HCT116 (cell line): ENCODE measurements around the gene GPR63. TPM values are rescaled to one million over a fixed set of nuclear protein-coding genes. Genes with fewer than 3 reads are reported as not detected.

Experiments
- ATAC-seq: fragments of 200-7000 bp; cut with Tn5 transposase; 2 replicates; pipeline ENCODE4 v1.9.1; 2020; ENCODE audit warnings: mild to moderate bottlenecking, moderate library complexity
- BruUV-seq: library from RNA; stranded (reverse); fragments of 400-500 nt; replicated peaks from 2 replicates; lab custom pipeline; 2021; lab: Mats Ljungman, UMichigan
- CTCF ChIA-PET: fragments of 300-600 bp; sonication (Branson Sonifier 250); formaldehyde crosslinking; loops from one replicate; lab custom pipeline; 2021; ENCODE audit warnings: antibody characterized with exemption; lab: Charles Lee
- POLR2A ChIA-PET: fragments of 300-600, 350-600 bp; sonication (Branson Sonifier 250); formaldehyde crosslinking; loops from one replicate; lab custom pipeline; 2021; ENCODE audit warnings: antibody characterized with exemption; lab: Charles Lee
- RAD21 ChIA-PET, 2 experiments: fragments of 300-600 bp; sonication (Branson Sonifier 250); formaldehyde crosslinking; loops; one replicate each; lab custom pipeline; 2023; ENCODE audit warnings: low total read pairs in 2 of 2; ENCODE audit not compliant: uncharacterized antibody in 2 of 2, unreplicated experiment in 2 of 2, low non-redundant PET in 1 of 2; lab: Charles Lee
- DNase-seq: peaks from one replicate; pipeline ENCODE4 v3.0.0-alpha.2; 2010; ENCODE audit warnings: low read depth, low spot score
- H2AFZ ChIP-seq: fragments of 200-600 bp; shearing (Covaris generic), sonication (generic); 2 replicates; pipeline ENCODE4 v1.6.1; 2017; ENCODE audit warnings: low read depth, mixed run types, mixed read lengths, antibody characterized with exemption, low read length; ENCODE audit not compliant: poor library complexity, severe bottlenecking
- H3K27ac ChIP-seq: 2 replicates; pipeline ENCODE4 v1.5.1; 2012; ENCODE audit warnings: low read depth, low read length
- H3K27me3 ChIP-seq: fragments of 200-600 bp; sonication (generic); 2 replicates; pipeline ENCODE4 v1.6.1; 2016; ENCODE audit warnings: mixed run types, low read length, mixed read lengths; ENCODE audit not compliant: insufficient read depth
- H3K36me3 ChIP-seq, 2 experiments: fragments of 200-500 bp in 1 of 2; fragments of 200-600 bp in 1 of 2; sonication (Bioruptor generic) in 1 of 2; sonication (generic) in 1 of 2; 2 replicates each; pipeline versions ENCODE4 v1.5.1 to v1.6.1; 2014 to 2016; ENCODE audit warnings: low read length in 2 of 2, inconsistent platforms in 1 of 2, mixed read lengths in 1 of 2, mixed run types in 1 of 2; ENCODE audit not compliant: insufficient read depth in 2 of 2, control insufficient read depth in 1 of 2
- H3K4me1 ChIP-seq, 2 experiments: fragments of 200-600 bp in 1 of 2; sonication (generic) in 1 of 2; 2 replicates each; pipeline versions ENCODE4 v1.5.1 to v1.6.1; 2012 to 2017; ENCODE audit warnings: low read length in 2 of 2, inconsistent platforms in 1 of 2, mild to moderate bottlenecking in 1 of 2, mixed read lengths in 1 of 2, mixed run types in 1 of 2, moderate library complexity in 1 of 2; ENCODE audit not compliant: insufficient read depth in 2 of 2, control insufficient read depth in 1 of 2
- H3K4me2 ChIP-seq: fragments of 200-600 bp; sonication (generic); 2 replicates; pipeline ENCODE4 v1.6.1; 2017; ENCODE audit warnings: mixed run types, low read length, mixed read lengths
- H3K4me3 ChIP-seq, 2 experiments: fragments of 200-600 bp in 1 of 2; sonication (generic) in 1 of 2; replicated peaks in 1 of 2; 2 replicates each; pipeline ENCODE4 v1.5.1; 2011 to 2016; ENCODE audit warnings: low read length in 2 of 2, control low read depth in 1 of 2, low read depth in 1 of 2, mild to moderate bottlenecking in 1 of 2, mixed read lengths in 1 of 2, mixed run types in 1 of 2
- H3K79me2 ChIP-seq: fragments of 200-600 bp; sonication (generic); 2 replicates; pipeline ENCODE4 v1.6.1; 2017; ENCODE audit warnings: mild to moderate bottlenecking, mixed run types, low read length, moderate library complexity, mixed read lengths; ENCODE audit not compliant: insufficient read depth
- H3K9ac ChIP-seq: fragments of 200-600 bp; sonication (generic); 2 replicates; pipeline ENCODE4 v1.6.1; 2016; ENCODE audit warnings: low read length, mixed read lengths
- H3K9me2 ChIP-seq: fragments of 200-600 bp; sonication (generic), shearing (Covaris generic); 2 replicates; pipeline ENCODE4 v1.6.1; 2017; ENCODE audit warnings: mixed run types, mild to moderate bottlenecking, moderate library complexity; ENCODE audit not compliant: insufficient read depth
- H3K9me3 ChIP-seq, 2 experiments: fragments of 200-500 bp in 1 of 2; fragments of 200-600 bp in 1 of 2; sonication (Bioruptor generic) in 1 of 2; sonication (generic) in 1 of 2; 2 replicates each; pipeline ENCODE4 v1.6.1; 2014 to 2017; ENCODE audit warnings: low read length in 2 of 2, mixed read lengths in 2 of 2, inconsistent platforms in 1 of 2, low read depth in 1 of 2, mild to moderate bottlenecking in 1 of 2, mixed run types in 1 of 2, moderate library complexity in 1 of 2; ENCODE audit not compliant: control insufficient read depth in 1 of 2, insufficient read depth in 1 of 2
- H4K20me1 ChIP-seq: fragments of 200-600 bp; sonication (generic), shearing (Covaris generic); 2 replicates; pipeline ENCODE4 v1.6.1; 2017; ENCODE audit warnings: mixed run types, mild to moderate bottlenecking, moderate library complexity; ENCODE audit not compliant: insufficient read depth
- ATF3 ChIP-seq: IDR thresholded peaks from 2 replicates; pipeline ENCODE4 v1.6.1; 2012
- CBX3 ChIP-seq: IDR thresholded peaks from 2 replicates; pipeline ENCODE4 v1.6.1; 2012; ENCODE audit warnings: low read depth
- CEBPB ChIP-seq: IDR thresholded peaks from 2 replicates; pipeline ENCODE4 v1.6.1; 2012; ENCODE audit warnings: low read depth
- EZH2 ChIP-seq: fragments of 200-600 bp; sonication (generic); IDR thresholded peaks from 2 replicates; pipeline ENCODE4 v1.6.1; 2017; ENCODE audit warnings: antibody characterized with exemption, mixed run types
- JUND ChIP-seq: IDR thresholded peaks from 2 replicates; pipeline ENCODE4 v1.6.1; 2012
- MAX ChIP-seq: IDR thresholded peaks from 2 replicates; pipeline ENCODE4 v1.6.1; 2012
- POLR2A ChIP-seq: IDR thresholded peaks from 2 replicates; pipeline ENCODE4 v1.7.0; 2011; ENCODE audit warnings: borderline replicate concordance; ENCODE audit not compliant: insufficient read depth, insufficient read length; ENCODE audit errors: extremely low read depth
- POLR2AphosphoS5 ChIP-seq: IDR thresholded peaks from 2 replicates; pipeline ENCODE4 v1.6.1; 2011; ENCODE audit warnings: mild to moderate bottlenecking, low read depth, low read length, moderate library complexity
- SIN3A ChIP-seq: IDR thresholded peaks from 2 replicates; pipeline ENCODE4 v1.6.1; 2012; ENCODE audit warnings: low read depth
- SP1 ChIP-seq: IDR thresholded peaks from 2 replicates; pipeline ENCODE4 v1.6.1; 2012; ENCODE audit warnings: low read depth
- ZFX ChIP-seq: fragments of 450-650 bp; IDR thresholded peaks from 2 replicates; pipeline ENCODE4 v1.6.1; 2017
- intact Hi-C: fragments of 100-400 bp; cut with micrococcal nuclease; formaldehyde crosslinking; loops from 2 replicates; pipeline ENCODE4 v1.10.0; 2022
- total RNA-seq: library from RNA; stranded (reverse); gene quantifications from one replicate; pipeline ENCODE4 v1.2.1, GENCODE V29; 2021; ENCODE audit not compliant: unreplicated experiment

Gene GPR63
- total RNA-seq, 1 experiment from 2014 or later = 3.5 TPM

GRCh38 chr6:96811136-96811535 lies 26.1 kb downstream of the GPR63 start:
- no peak overlapping the region for H3K9ac ChIP-seq
- no peak overlapping the region for H3K4me3 ChIP-seq
- H3K36me3 ChIP-seq = no peaks in the 10 kb centered on the region
- no peaks in the 10 kb centered on the region for H3K9me3 ChIP-seq
- no peak overlapping the region for H2AFZ ChIP-seq
- peaks cover 5% of the 10 kb centered on the region for H3K79me2 ChIP-seq
- BruUV-seq = no TSS peak
- no peak for TF ChIP-seq CEBPB
- TF ChIP-seq ZFX = no peak
- TF ChIP-seq POLR2A = no peak
- TF ChIP-seq SP1 = no peak
- TF ChIP-seq CBX3 = no peak
- no peak overlapping the region for H3K4me2 ChIP-seq
- CTCF ChIA-PET = no interaction called here
- no peaks in the 10 kb centered on the region for H3K27me3 ChIP-seq
- DNase-seq (no peak), ATAC-seq (no peak)
- POLR2A ChIA-PET = no interaction called here
- no peaks in the 10 kb centered on the region for H3K9me2 ChIP-seq
- no peaks in the 10 kb centered on the region for H3K4me1 ChIP-seq
- H3K27ac ChIP-seq = no peak overlapping the region
- H4K20me1 ChIP-seq = no peaks in the 10 kb centered on the region
- intact Hi-C loops = no loop called here
- RAD21 ChIA-PET = no interaction called here

GRCh38 chr6:96809119-96809518 lies 28.2 kb downstream of the GPR63 start:
- Histone ChIP-seq H3K9me3 (no peaks in the 10 kb centered on the region), H3K27me3 (no peaks in the 10 kb centered on the region), H3K9me2 (no peaks in the 10 kb centered on the region), H3K4me1 (no peaks in the 10 kb centered on the region), H2AFZ (no peak overlapping the region), H3K4me2 (no peak overlapping the region), H3K9ac (no peak overlapping the region), H3K36me3 (no peaks in the 10 kb centered on the region), H3K79me2 (peaks cover 4% of the 10 kb centered on the region), H4K20me1 (no peaks in the 10 kb centered on the region), H3K4me3 (no peak overlapping the region), H3K27ac (no peak overlapping the region)
- ChIA-PET RAD21 (no interaction called here), CTCF (no interaction called here), POLR2A (no interaction called here)
- no TSS peak for BruUV-seq
- DNase-seq (no peak), ATAC-seq (no peak)
- TF ChIP-seq SIN3A (no peak), ATF3 (no peak), EZH2 (no peak), JUND (no peak), POLR2A (no peak), MAX (no peak), POLR2AphosphoS5 (no peak), ZFX (no peak)
- intact Hi-C loops = no loop called here
